Measurements from ENCODE around the gene GRHL1.

GRCh38 chr2:10009811-10010781, 58.6 kb downstream of the GRHL1 start:
- TF ChIP-seq, protein P1, sequence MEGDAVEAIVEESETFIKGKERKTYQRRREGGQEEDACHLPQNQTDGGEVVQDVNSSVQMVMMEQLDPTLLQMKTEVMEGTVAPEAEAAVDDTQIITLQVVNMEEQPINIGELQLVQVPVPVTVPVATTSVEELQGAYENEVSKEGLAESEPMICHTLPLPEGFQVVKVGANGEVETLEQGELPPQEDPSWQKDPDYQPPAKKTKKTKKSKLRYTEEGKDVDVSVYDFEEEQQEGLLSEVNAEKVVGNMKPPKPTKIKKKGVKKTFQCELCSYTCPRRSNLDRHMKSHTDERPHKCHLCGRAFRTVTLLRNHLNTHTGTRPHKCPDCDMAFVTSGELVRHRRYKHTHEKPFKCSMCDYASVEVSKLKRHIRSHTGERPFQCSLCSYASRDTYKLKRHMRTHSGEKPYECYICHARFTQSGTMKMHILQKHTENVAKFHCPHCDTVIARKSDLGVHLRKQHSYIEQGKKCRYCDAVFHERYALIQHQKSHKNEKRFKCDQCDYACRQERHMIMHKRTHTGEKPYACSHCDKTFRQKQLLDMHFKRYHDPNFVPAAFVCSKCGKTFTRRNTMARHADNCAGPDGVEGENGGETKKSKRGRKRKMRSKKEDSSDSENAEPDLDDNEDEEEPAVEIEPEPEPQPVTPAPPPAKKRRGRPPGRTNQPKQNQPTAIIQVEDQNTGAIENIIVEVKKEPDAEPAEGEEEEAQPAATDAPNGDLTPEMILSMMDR (IDR thresholded peaks at IDR 0.05; ENCODE audit: low read depth, low read length) = no peak
- no peak for TF ChIP-seq EZH2phosphoT487 (IDR thresholded peaks at IDR 0.05; ENCODE audit: low read depth)
